ENCODE measurements around the gene FBN3.

Gene FBN3

GRCh38 chr19:8132858-8133458, 16.4 kb downstream of the FBN3 start:
- TF ChIP-seq, protein P1, sequence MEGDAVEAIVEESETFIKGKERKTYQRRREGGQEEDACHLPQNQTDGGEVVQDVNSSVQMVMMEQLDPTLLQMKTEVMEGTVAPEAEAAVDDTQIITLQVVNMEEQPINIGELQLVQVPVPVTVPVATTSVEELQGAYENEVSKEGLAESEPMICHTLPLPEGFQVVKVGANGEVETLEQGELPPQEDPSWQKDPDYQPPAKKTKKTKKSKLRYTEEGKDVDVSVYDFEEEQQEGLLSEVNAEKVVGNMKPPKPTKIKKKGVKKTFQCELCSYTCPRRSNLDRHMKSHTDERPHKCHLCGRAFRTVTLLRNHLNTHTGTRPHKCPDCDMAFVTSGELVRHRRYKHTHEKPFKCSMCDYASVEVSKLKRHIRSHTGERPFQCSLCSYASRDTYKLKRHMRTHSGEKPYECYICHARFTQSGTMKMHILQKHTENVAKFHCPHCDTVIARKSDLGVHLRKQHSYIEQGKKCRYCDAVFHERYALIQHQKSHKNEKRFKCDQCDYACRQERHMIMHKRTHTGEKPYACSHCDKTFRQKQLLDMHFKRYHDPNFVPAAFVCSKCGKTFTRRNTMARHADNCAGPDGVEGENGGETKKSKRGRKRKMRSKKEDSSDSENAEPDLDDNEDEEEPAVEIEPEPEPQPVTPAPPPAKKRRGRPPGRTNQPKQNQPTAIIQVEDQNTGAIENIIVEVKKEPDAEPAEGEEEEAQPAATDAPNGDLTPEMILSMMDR (IDR thresholded peaks at IDR 0.05; ENCODE audit: insufficient read depth, low read length, missing control alignments) = no peak
- DNase-seq (ENCODE audit: low read depth, low spot score) = no peak
- ChIA-PET CTCF (no interaction called here), POLR2A (no interaction called here)
- H3K4me3 ChIP-seq (ENCODE audit: low read depth, low read length) = no peak overlapping the region

DNA sequence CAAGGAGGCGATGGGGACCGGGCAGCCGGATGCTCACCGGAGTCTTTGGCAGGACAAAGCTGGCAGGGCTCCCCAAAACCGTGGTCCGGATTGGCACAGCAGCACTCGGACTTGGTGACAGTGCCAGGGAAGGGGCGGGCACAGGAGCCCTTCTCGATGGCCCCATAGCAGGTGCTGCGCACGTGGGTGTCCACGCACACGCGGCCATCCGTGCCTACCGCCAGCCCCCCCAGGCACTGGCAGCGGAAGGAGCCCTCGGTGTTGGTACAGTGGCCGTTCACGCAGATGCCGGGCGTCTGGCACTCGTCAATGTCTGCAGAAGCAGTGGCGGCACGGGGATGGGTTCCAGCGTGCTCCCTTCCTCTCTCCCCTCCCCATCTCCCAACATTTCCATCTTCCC, 17.9 kb downstream of the FBN3 start:
- POLR2A ChIA-PET = interaction anchor here (0.6 kb wide), 1 partner anchor 9 kb away, joined by 3 read pairs; no protein-coding TSS in a partner anchor
- TF ChIP-seq, protein P1 (IDR thresholded peaks at IDR 0.05; ENCODE audit: insufficient read depth, low read length, missing control alignments) = no peak
- CTCF ChIA-PET = no interaction called here

GRCh38 chr19:8129061-8129618, 20.3 kb downstream of the FBN3 start:
- no peak overlapping the region for H3K4me3 ChIP-seq (ENCODE audit: low read depth, low read length)
- TF ChIP-seq, protein P1 (IDR thresholded peaks at IDR 0.05; ENCODE audit: insufficient read depth, low read length, missing control alignments) = no peak
- POLR2A ChIA-PET = no interaction called here
- CTCF ChIA-PET = no interaction called here
- no peak for DNase-seq (ENCODE audit: low read depth, low spot score)

More for the DNA sequence above, 17.9 kb downstream of the FBN3 start:
- no peak for DNase-seq (ENCODE audit: low read depth, low spot score)
- no peak overlapping the region for H3K4me3 ChIP-seq (ENCODE audit: low read depth, low read length)

DNA sequence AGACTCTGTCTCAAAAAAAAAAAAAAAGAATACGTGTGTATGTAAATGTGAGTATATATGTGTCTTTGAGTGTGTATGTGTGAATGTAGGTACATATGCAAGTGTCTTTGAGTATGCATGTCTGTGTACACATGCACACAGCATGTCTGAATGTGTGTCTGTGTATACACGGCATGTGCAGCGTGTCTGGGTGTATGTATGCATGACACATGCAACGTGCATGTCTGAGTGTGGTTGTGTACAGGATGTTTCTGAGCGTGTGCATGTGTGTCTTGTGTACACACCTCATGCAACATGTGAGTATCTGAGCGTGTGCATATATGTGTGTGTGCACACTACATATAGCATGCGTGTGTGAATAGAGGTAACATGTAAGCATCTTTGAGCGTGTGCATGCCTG, 20.8 kb downstream of the FBN3 start:
- CTCF ChIA-PET = no interaction called here
- no peak overlapping the region for H3K4me3 ChIP-seq (ENCODE audit: low read depth, low read length)
- POLR2A ChIA-PET = no interaction called here
- no peak for DNase-seq (ENCODE audit: low read depth, low spot score)
- TF ChIP-seq, protein P1 (IDR thresholded peaks at IDR 0.05; ENCODE audit: insufficient read depth, low read length, missing control alignments) = no peak

GRCh38 chr19:8127311-8127710, 22.1 kb downstream of the FBN3 start:
- H3K4me3 ChIP-seq (ENCODE audit: low read depth, low read length) = no peak overlapping the region
- TF ChIP-seq, protein P1 (IDR thresholded peaks at IDR 0.05; ENCODE audit: insufficient read depth, low read length, missing control alignments) = no peak
- ChIA-PET CTCF (no interaction called here), POLR2A (no interaction called here)
- DNase-seq (ENCODE audit: low read depth, low spot score) = no peak

GRCh38 chr19:8126511-8126910, 22.9 kb downstream of the FBN3 start:
- H3K4me3 ChIP-seq (ENCODE audit: low read depth, low read length) = no peak overlapping the region
- no peak for DNase-seq (ENCODE audit: low read depth, low spot score)
- TF ChIP-seq, protein P1 (IDR thresholded peaks at IDR 0.05; ENCODE audit: insufficient read depth, low read length, missing control alignments) = no peak
- CTCF ChIA-PET = no interaction called here
- POLR2A ChIA-PET = no interaction called here
